WI38 (cell line): ENCODE data around the gene RELL2.

Experiments
- H3K4me3 ChIP-seq: 2 replicates; pipeline ENCODE4 v1.5.1; 2011; ENCODE audit warnings: low read depth, mild to moderate bottlenecking, control low read depth, low read length
- TF ChIP-seq, protein P1 (sequence below): IDR thresholded peaks from 2 replicates; pipeline ENCODE4 v1.5.1; 2012; ENCODE audit warnings: low read depth, mild to moderate bottlenecking, control low read depth, low read length

Gene RELL2

DNA sequence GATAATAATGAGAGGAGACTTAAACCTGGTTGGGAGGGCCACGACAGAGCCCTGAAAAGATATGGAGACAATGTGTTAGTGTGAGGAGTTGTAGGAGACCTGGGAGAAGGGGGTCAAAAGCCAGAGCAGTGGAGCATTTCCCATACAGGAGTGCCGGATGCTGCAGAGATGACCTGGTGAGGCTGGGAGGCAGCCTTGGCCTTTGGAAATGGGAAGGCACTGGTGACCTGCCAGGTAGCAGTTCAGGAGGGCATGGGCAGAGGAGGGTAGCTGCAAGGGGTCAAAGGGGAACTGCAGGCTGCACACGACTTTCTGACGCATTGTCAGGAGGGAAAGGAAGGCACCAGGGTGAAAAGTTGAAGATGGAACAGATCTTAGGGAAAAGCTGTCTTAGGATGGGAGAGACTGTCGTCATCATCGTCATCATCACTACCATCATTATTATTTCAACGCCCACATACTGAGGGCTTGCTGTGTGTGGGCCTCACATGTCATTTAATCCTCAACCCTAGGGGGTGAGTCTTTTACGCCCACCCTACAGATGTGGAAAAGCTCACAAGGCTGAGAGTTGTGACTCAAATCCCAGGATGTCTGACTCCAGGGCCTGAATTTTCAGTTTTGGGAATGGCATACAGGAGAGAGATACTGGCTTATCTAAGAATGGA, 31.9 kb downstream of the RELL2 start:
- no peak overlapping the region for H3K4me3 ChIP-seq
- TF ChIP-seq, protein P1, sequence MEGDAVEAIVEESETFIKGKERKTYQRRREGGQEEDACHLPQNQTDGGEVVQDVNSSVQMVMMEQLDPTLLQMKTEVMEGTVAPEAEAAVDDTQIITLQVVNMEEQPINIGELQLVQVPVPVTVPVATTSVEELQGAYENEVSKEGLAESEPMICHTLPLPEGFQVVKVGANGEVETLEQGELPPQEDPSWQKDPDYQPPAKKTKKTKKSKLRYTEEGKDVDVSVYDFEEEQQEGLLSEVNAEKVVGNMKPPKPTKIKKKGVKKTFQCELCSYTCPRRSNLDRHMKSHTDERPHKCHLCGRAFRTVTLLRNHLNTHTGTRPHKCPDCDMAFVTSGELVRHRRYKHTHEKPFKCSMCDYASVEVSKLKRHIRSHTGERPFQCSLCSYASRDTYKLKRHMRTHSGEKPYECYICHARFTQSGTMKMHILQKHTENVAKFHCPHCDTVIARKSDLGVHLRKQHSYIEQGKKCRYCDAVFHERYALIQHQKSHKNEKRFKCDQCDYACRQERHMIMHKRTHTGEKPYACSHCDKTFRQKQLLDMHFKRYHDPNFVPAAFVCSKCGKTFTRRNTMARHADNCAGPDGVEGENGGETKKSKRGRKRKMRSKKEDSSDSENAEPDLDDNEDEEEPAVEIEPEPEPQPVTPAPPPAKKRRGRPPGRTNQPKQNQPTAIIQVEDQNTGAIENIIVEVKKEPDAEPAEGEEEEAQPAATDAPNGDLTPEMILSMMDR, result no peak

DNA sequence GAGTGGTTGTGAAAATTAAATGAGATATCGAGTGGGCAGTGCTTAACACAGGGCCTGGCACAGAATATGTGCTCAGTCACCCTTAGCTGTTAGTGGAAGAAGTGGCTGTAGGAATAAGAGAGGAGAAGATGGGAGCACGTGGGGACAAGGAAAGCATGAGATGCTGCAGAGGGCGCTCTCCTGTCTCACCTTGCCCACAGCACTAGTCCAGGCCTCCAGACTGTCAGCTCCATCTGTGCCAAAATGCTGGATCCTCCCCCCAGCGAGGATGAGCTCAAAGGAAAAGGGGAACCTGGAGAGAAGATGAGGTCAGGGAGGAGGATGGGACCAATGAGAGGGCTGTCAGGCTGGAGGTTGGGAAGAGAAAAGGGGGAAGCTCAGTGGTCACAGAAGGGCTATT, 32.7 kb downstream of the RELL2 start:
- H3K4me3 ChIP-seq, result no peak overlapping the region
- TF ChIP-seq, protein P1, result no peak

DNA sequence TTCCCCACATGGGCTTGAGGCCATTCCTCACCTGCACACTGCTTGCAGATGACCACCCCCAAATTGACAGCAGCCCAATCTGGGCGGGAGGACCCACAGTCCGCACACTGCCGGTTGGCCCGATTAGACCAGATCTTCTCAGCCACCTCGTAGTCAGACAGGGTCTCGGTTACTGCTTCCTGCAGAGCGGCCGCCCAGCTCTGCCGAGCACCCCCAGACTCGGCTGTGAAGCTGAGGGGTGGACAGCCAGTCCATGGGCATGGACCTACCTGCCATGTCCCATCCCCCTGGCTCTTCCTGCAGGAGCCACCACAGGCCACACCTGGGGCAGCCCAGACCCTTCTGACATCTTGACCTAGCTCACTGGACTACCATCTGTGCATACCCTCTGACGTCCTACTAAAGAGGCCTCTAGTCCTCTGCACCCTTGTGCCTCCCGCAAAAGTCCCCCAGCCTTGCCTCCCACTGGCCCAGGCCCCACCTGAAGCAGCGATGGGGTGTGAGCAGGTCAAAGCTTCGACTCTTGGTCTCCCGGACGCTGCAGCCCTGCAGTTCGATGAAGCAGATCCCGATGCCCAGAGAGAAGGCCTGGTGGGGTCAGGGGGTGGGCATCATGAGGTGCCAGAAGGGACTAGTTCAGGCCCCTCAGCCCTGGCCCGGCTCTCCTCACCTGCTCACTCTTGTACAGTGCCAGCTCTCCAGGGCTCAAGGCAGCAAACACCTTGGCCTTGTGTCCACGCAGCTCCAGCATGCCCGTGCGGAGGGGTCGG, 35.5 kb downstream of the RELL2 start:
- H3K4me3 ChIP-seq, result no peak overlapping the region
- TF ChIP-seq, protein P1, result no peak

DNA sequence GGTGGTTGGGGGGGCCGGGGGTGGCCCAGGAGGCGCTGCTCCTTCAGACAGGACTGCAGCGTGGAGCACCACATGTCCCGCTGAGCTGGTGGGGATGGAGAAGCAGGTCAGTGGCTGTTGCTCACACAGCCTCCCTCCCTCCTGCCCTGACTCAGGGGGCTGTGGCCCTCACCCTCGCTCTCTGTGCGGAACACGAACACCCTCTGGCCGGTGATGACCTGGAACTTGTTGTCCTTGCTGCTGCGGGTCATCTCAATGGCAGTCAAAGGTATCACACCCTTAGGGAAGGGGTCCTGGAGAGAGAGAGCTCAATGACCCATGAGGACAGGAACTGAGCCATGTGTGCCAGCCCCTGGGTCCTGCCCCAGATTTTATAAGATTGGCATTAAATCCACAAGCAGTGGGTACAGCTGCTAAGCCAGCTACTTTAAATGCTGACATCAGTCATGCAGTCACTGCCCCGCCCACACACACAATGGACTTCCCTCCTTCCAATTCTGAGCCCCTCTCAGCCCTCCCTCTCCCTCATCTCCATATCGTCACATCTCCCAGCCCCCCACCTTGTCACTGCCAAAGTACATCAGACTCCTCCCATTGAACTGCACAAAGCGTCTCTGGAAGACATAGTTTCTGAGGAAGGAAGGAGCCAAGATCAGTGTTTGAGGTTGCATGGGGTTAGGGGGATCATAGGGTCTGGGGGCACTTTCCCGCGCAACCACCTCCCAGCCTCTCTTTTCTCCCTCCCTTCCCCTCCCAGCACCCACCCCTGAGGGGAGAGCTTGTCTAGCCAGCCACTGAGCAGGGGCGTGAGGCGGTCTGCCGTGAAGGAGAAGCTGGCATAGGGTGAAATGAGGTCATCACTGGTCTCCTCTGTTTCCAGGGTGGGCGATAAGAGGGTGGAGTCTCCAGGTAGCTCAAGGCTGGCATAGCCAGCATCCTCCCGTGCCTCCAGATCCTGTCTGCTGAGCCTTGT, 36.3 kb downstream of the RELL2 start:
- no peak overlapping the region for H3K4me3 ChIP-seq
- TF ChIP-seq, protein P1, result no peak

DNA sequence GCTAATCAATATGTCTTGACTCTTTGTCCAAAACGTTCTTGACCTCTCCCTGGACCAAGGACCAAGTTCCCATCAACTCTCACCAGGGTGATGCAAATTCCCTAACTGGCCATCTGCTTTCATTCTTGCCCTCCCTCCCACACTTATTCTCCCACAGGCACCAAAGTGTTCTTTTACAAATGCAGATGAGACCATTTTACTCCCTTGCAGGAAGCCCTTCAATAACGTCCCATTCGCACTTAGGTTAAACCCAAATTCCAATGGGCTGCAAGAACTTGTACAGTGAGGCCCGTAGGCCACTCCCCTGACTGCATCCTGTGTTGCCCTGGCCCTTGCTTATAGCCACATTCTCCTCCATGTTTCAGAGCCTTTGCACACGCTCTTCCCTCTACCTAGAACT, 38.0 kb downstream of the RELL2 start:
- TF ChIP-seq, protein P1, result no peak
- H3K4me3 ChIP-seq, result no peak overlapping the region

DNA sequence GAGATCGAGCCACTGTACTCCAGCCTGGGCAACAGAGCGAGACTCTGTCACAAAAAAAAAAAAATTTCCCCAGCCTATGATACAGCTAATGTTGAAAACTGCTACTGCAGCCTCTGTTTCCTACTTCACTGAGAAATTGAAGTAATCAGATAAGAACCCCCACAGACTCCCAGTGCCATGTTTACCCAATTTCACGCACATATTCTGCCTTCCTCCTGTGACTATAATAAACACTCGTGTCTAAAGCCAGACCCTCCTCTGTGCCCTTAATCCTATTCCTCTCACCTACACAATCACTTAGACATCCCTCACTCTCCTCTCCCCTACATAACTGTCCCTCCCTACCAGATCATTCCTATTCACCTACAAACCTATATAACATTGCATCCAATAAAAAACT, 38.9 kb downstream of the RELL2 start:
- TF ChIP-seq, protein P1, result no peak

More for the DNA sequence above, 38.9 kb downstream of the RELL2 start:
- no peak overlapping the region for H3K4me3 ChIP-seq
